SK-N-SH treated with all-trans-retinoic acid at 6 μM for 48 hours (cell line): ENCODE results near the gene FBP2.

Experiments used
- ATAC-seq: fragments of 200-7000 bp; cut with Tn5 transposase; 3 replicates; pipeline ENCODE4 v1.9.1; 2020; ENCODE audit warnings: mild to moderate bottlenecking, moderate library complexity
- ARNTL ChIP-seq: fragments of 450-650 bp; formaldehyde crosslinking; IDR thresholded peaks from 2 replicates; pipeline ENCODE4 v1.5.0; 2020; ENCODE audit warnings: low read depth, mild to moderate bottlenecking, moderate library complexity, borderline replicate concordance
- BACH2 ChIP-seq: fragments of 250-450 bp; sonication (Bioruptor Pico); IDR thresholded peaks from 2 replicates; pipeline ENCODE4 v1.9.0; 2021; ENCODE audit warnings: mild to moderate bottlenecking, borderline replicate concordance
- CREB5 ChIP-seq: fragments of 250-450 bp; sonication (Bioruptor Pico); IDR thresholded peaks from 2 replicates; pipeline ENCODE4 v1.5.1; 2020; ENCODE audit warnings: low read depth, mild to moderate bottlenecking, moderate library complexity
- CSDC2 ChIP-seq: fragments of 250-450 bp; sonication (Bioruptor Pico); IDR thresholded peaks from 2 replicates; pipeline ENCODE4 v1.5.0; 2020; ENCODE audit warnings: mild to moderate bottlenecking, moderate library complexity
- CSRNP3 ChIP-seq: fragments of 250-450 bp; sonication (Bioruptor Pico); IDR thresholded peaks from 2 replicates; pipeline ENCODE4 v1.5.1; 2021; ENCODE audit warnings: mild to moderate bottlenecking, moderate library complexity
- ESRRG ChIP-seq: fragments of 250-450 bp; sonication (Bioruptor Pico); IDR thresholded peaks from 2 replicates; pipeline ENCODE4 v1.6.1; 2021; ENCODE audit warnings: mild to moderate bottlenecking
- GLIS3 ChIP-seq: fragments of 250-450 bp; sonication (Bioruptor Pico); IDR thresholded peaks from 2 replicates; pipeline ENCODE4 v1.5.0; 2020; ENCODE audit warnings: mild to moderate bottlenecking, moderate library complexity
- ISL1 ChIP-seq: fragments of 250-450 bp; sonication (Bioruptor Pico); IDR thresholded peaks from 2 replicates; pipeline ENCODE4 v2.1.2; 2022; ENCODE audit warnings: mild to moderate bottlenecking, moderate library complexity
- OSR1 ChIP-seq: fragments of 250-450 bp; sonication (Bioruptor Pico); IDR thresholded peaks from 2 replicates; pipeline ENCODE4 v1.8.0; 2022; ENCODE audit warnings: moderate library complexity, mild to moderate bottlenecking, inconsistent platforms
- PATZ1 ChIP-seq: fragments of 250-450 bp; sonication (Bioruptor Pico); IDR thresholded peaks from 2 replicates; pipeline ENCODE4 v1.8.0; 2020; ENCODE audit warnings: mild to moderate bottlenecking, moderate library complexity, borderline replicate concordance
- POU6F1 ChIP-seq: fragments of 250-450 bp; sonication (Bioruptor Pico); IDR thresholded peaks from 2 replicates; pipeline ENCODE4 v1.8.0; 2021; ENCODE audit warnings: low read depth, mild to moderate bottlenecking, moderate library complexity, borderline replicate concordance
- PPARA ChIP-seq: fragments of 250-450 bp; sonication (Bioruptor Pico); IDR thresholded peaks from 2 replicates; pipeline ENCODE4 v1.5.0; 2020; ENCODE audit warnings: mild to moderate bottlenecking, borderline replicate concordance
- RARB ChIP-seq: fragments of 250-450 bp; sonication (Bioruptor Pico); IDR thresholded peaks from 2 replicates; pipeline ENCODE4 v1.8.0; 2021; ENCODE audit warnings: mild to moderate bottlenecking, moderate library complexity
- SNAI2 ChIP-seq: fragments of 250-450 bp; sonication (Bioruptor Pico); IDR thresholded peaks from 2 replicates; pipeline ENCODE4 v1.5.0; 2020; ENCODE audit warnings: mild to moderate bottlenecking, moderate library complexity
- TCF4 ChIP-seq: fragments of 250-450 bp; sonication (Bioruptor Pico); IDR thresholded peaks from 2 replicates; pipeline ENCODE4 v1.8.0; 2021; ENCODE audit warnings: mild to moderate bottlenecking, moderate library complexity, borderline replicate concordance
- TOX ChIP-seq: fragments of 250-450 bp; sonication (Bioruptor Pico); IDR thresholded peaks from 2 replicates; pipeline ENCODE4 v1.8.0; 2021; ENCODE audit warnings: mild to moderate bottlenecking, moderate library complexity, borderline replicate concordance
- TSHZ2 ChIP-seq: fragments of 250-450 bp; sonication (Bioruptor Pico); IDR thresholded peaks from 2 replicates; pipeline ENCODE4 v1.5.0; 2020; ENCODE audit warnings: mild to moderate bottlenecking, moderate library complexity
- ZC3H10 ChIP-seq: fragments of 250-450 bp; sonication (Bioruptor Pico); IDR thresholded peaks from 2 replicates; pipeline ENCODE4 v1.5.1; 2021; ENCODE audit warnings: mild to moderate bottlenecking, moderate library complexity
- ZFP3 ChIP-seq: fragments of 250-450 bp; sonication (Bioruptor Pico); IDR thresholded peaks from 2 replicates; pipeline ENCODE4 v1.5.0; 2020; ENCODE audit warnings: mild to moderate bottlenecking, moderate library complexity
- ZFP30 ChIP-seq: fragments of 450-650 bp; formaldehyde crosslinking; IDR thresholded peaks from 2 replicates; pipeline ENCODE4 v1.5.0; 2022; ENCODE audit warnings: mild to moderate bottlenecking, moderate library complexity
- ZNF565 ChIP-seq: fragments of 450-650 bp; formaldehyde crosslinking; conservative IDR thresholded peaks from 2 replicates; pipeline ENCODE4 v1.5.0; 2020; ENCODE audit warnings: low read depth, mild to moderate bottlenecking, moderate library complexity
- ZNF70 ChIP-seq: fragments of 450-650 bp; formaldehyde crosslinking; IDR thresholded peaks from 2 replicates; pipeline ENCODE4 v1.5.0; 2020; ENCODE audit warnings: mild to moderate bottlenecking, moderate library complexity

FBP2 gene

GRCh38 chr9:94612071-94612470 is 18.4 kb upstream of the FBP2 start:
- no peak for TF ChIP-seq BACH2 (CRISPR knock-in tag)
- no peak for TF ChIP-seq ARNTL (CRISPR knock-in tag)
- TF ChIP-seq, all 23 proteins: peak for 0
- no peak for ATAC-seq

- ATAC-seq, result no peak
- TF ChIP-seq ARNTL (CRISPR knock-in tag) (no peak), POU6F1 (no peak), OSR1 (CRISPR knock-in tag) (no peak), BACH2 (CRISPR knock-in tag) (no peak), ESRRG (CRISPR knock-in tag) (no peak), RARB (no peak), ZNF70 (CRISPR knock-in tag) (no peak), ZNF565 (CRISPR knock-in tag) (no peak), CSRNP3 (no peak), PPARA (CRISPR knock-in tag) (no peak), SNAI2 (CRISPR knock-in tag) (no peak), PATZ1 (CRISPR knock-in tag) (no peak), GLIS3 (CRISPR knock-in tag) (no peak)
- TF ChIP-seq, all 23 proteins: peak for 0
These were observed 18.0 kb upstream of the FBP2 start for GRCh38 chr9:94611638-94612068.

GRCh38 chr9:94610181-94610606 is 16.6 kb upstream of the FBP2 start:
- ATAC-seq, result peak; percentile 81
- no peak for TF ChIP-seq TOX (CRISPR knock-in tag)
- no peak for TF ChIP-seq ZNF565 (CRISPR knock-in tag)
- TF ChIP-seq GLIS3 (CRISPR knock-in tag), result no peak; the same call in none of the 2 replicates
- TF ChIP-seq POU6F1, result no peak
- no peak for TF ChIP-seq ARNTL (CRISPR knock-in tag)
- no peak for TF ChIP-seq BACH2 (CRISPR knock-in tag)
- TF ChIP-seq OSR1 (CRISPR knock-in tag), result no peak
- peak; percentile 58; the same call in 1 of the 2 replicates for TF ChIP-seq ZNF70 (CRISPR knock-in tag)
- no peak for TF ChIP-seq ZFP30
- no peak for TF ChIP-seq ZC3H10 (CRISPR knock-in tag)
- TF ChIP-seq CSRNP3, result peak; percentile 92
- TF ChIP-seq SNAI2 (CRISPR knock-in tag), result 0 out of 2 replicates have a peak, but pooled peaks have one; percentile 39
- TF ChIP-seq ISL1 (CRISPR knock-in tag), result peak; percentile 84
- TF ChIP-seq CREB5 (CRISPR knock-in tag), result peak; percentile 71; the same call in 1 of the 2 replicates
- peak; percentile 99 for TF ChIP-seq TSHZ2
- no peak for TF ChIP-seq PATZ1 (CRISPR knock-in tag)
- TF ChIP-seq PPARA (CRISPR knock-in tag), result no peak
- TF ChIP-seq ZFP3 (CRISPR knock-in tag), result peak; percentile 36; the same call in 1 of the 2 replicates
- TF ChIP-seq TCF4 (CRISPR knock-in tag), result peak; percentile 99
- TF ChIP-seq ESRRG (CRISPR knock-in tag), result no peak
- no peak for TF ChIP-seq RARB
- no peak for TF ChIP-seq CSDC2 (CRISPR knock-in tag)
